Upper lobe of left lung (tissue), 4 donors: Measurements from ENCODE around the gene SND1.

Source experiments
- EP300 ChIP-seq, 4 donors: sonication (generic); formaldehyde crosslinking; IDR thresholded peaks; one replicate each; pipeline ENCODE4 v1.5.1; 2017; ENCODE audit warnings: antibody characterized with exemption in 4 of 4, control low read depth in 2 of 4
- POLR2A ChIP-seq, 4 donors: fragments of 450-650 bp; IDR thresholded peaks; one replicate each; pipeline ENCODE4 v1.5.1; 2016 to 2017; ENCODE audit warnings: antibody characterized with exemption in 4 of 4, mild to moderate bottlenecking in 2 of 4
- POLR2AphosphoS5 ChIP-seq, 2 donors: sonication (generic); formaldehyde crosslinking; IDR thresholded peaks; one replicate each; pipeline ENCODE4 v1.5.1; 2017; ENCODE audit warnings: antibody characterized with exemption in 2 of 2
- TF ChIP-seq, protein P1 (sequence below), 6 experiments: fragments of 450-650 bp in 4 of 6; fragments of 200-600 bp in 2 of 6; sonication (generic) in 2 of 6; IDR thresholded peaks; one replicate each; pipeline ENCODE4 v1.5.1; 2016 to 2019; ENCODE audit warnings: antibody characterized with exemption in 6 of 6

DNA sequence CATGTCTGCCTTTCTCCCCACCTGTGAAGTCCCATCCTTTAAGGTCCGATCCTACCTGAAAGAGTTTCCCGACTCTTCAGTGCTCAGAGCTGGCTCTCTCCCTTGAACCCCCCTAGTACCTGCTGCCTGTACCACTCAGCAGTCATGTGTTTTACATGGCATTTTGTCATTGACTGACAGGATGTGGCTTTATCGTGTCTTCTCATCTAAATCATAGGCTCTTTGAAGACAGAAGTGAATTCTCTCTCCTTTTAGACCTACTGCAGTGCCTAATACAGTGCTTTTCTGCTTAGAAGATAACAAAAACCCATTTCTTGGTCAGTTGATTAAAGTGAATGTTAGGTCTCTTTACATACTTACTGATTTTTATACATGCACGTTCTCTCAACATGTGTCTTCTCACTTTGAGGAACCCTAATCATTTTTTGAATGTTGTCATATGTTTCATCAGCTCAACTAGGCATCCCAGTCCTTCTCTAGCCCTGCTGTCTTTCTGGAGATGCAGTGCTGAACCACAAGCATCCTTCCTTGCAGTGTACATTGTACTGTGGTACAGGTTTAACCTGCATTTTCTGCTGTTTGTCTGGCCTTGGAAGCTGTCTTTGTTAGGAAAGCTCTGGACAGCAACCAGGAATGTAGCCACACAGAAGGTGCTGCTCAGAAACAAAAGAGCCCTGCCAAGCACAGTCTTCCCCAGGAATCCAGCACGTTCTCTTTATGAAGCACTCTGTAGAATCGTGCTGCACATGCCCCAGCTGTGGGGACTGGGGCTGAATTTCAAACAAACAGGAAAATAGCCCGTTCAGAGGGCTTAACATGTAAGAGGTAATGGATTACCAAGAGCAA lies 407.4 kb downstream of the SND1 start:
- TF ChIP-seq, protein P1, sequence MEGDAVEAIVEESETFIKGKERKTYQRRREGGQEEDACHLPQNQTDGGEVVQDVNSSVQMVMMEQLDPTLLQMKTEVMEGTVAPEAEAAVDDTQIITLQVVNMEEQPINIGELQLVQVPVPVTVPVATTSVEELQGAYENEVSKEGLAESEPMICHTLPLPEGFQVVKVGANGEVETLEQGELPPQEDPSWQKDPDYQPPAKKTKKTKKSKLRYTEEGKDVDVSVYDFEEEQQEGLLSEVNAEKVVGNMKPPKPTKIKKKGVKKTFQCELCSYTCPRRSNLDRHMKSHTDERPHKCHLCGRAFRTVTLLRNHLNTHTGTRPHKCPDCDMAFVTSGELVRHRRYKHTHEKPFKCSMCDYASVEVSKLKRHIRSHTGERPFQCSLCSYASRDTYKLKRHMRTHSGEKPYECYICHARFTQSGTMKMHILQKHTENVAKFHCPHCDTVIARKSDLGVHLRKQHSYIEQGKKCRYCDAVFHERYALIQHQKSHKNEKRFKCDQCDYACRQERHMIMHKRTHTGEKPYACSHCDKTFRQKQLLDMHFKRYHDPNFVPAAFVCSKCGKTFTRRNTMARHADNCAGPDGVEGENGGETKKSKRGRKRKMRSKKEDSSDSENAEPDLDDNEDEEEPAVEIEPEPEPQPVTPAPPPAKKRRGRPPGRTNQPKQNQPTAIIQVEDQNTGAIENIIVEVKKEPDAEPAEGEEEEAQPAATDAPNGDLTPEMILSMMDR (IDR thresholded peaks at IDR 0.05): no peak
- TF ChIP-seq EP300 (IDR thresholded peaks at IDR 0.05) (no peak), POLR2AphosphoS5 (IDR thresholded peaks at IDR 0.05) (no peak), POLR2A (IDR thresholded peaks at IDR 0.05) (no peak)
